ENCODE data around the gene SLC9A8.

- TF ChIP-seq CTCF (IDR thresholded peaks at IDR 0.05; ENCODE audit: poor library complexity, severe bottlenecking) (no peak), TAF1 (IDR thresholded peaks at IDR 0.05; ENCODE audit: low read depth) (no peak), POLR2AphosphoS5 (IDR thresholded peaks at IDR 0.05) (no peak), EZH2 (IDR thresholded peaks at IDR 0.05; ENCODE audit: borderline replicate concordance, insufficient read depth, low read length, poor library complexity, severe bottlenecking) (no peak), RAD21 (conservative IDR thresholded peaks at IDR 0.05) (no peak)
Observed at GRCh38 chr20:49901588-49901987, 89.0 kb downstream of the SLC9A8 start.

Measured in neural cell (in vitro differentiated cells).